ENCODE results near the gene KRT5. TPM values are rescaled to one million over a fixed set of nuclear protein-coding genes. Genes with fewer than 3 reads are reported as not detected.

Gene KRT5
- total RNA-seq, 2 donors from 2014 or later = 0.52 to 2.0 TPM

GRCh38 chr12:52519387-52519703, 849 bp downstream of the KRT5 start:
- Histone ChIP-seq H3K36me3 (replicated peaks in 1 of 2; ENCODE audit: insufficient read depth in 1 of 2, low read depth in 2 of 2) (no peaks in the 10 kb centered on the region), H3K27me3 (no peaks in the 10 kb centered on the region), H3K4me3 (no peak overlapping the region), H3K9me3 (no peaks in the 10 kb centered on the region), H3K27ac (no peak overlapping the region), H3K4me1 (peaks cover 30% of the 10 kb centered on the region)
- intact Hi-C loops (cut with DNase I) = loop anchor here (10.0 kb wide), 1 partner anchor 365 kb away; no protein-coding TSS in a partner anchor
- TF ChIP-seq POLR2A (IDR thresholded peaks at IDR 0.05) = no peak
- no peak for TF ChIP-seq CTCF (IDR thresholded peaks at IDR 0.05)
- WGBS, 2 donors = 85 to 88% methylated on average over 2 to 3 of the region's 3 CpGs
- ATAC-seq (no peak), DNase-seq (no peak)

DNA sequence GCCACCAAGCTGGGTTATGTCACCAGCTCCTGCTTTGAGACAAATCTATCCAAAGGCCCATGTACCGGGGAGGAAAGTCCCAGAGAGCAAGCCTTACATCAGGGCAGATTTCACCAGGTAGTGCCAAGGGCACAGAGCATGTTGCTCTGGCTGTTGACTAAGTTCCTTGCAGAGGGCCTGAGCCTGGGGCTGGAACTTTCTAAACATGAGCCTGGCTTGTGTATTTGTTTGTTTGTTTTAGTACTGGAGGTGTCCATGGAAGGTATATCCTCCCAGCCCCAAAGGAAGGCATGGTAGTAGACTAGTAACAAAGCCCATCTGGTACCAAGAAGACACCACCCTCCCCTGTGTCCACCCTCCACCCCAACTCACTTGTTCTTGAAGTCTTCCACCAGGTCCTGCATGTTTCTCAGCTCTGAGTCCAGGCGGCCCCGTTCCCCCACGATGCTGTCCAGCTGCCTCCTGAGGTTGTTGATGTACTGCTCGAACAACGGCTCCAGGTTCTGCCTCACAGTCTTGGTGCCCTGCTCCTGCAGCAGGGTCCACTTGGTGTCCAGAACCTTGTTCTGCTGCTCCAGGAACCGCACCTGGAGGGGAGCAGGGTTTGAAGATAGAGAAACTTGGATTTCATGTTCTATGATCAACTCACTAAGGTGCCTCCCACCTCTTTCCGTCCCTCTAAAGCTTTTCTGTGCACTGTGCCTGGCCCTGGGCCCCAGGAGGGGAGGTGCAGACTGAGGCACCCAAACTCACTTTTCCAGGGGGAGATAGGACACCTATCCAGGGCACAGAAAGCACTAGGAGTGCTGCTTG, 1.4 kb downstream of the KRT5 start:
- H3K27me3 ChIP-seq = no peaks in the 10 kb centered on the region
- no peak for DNase-seq
- intact Hi-C loops (cut with DNase I) = loop anchor here (10.0 kb wide), 1 partner anchor 364 kb away; no protein-coding TSS in a partner anchor
- H3K9me3 ChIP-seq = no peaks in the 10 kb centered on the region
- TF ChIP-seq POLR2A (IDR thresholded peaks at IDR 0.05) (no peak), CTCF (IDR thresholded peaks at IDR 0.05) (no peak)
- WGBS, 2 donors = 83 to 84% methylated on average over 8 of the region's 8 CpGs
- H3K27ac ChIP-seq = no peak overlapping the region
- H3K4me1 ChIP-seq = peaks cover 30% of the 10 kb centered on the region
- no peaks in the 10 kb centered on the region for H3K36me3 ChIP-seq (replicated peaks in 1 of 2; ENCODE audit: insufficient read depth in 1 of 2, low read depth in 2 of 2)
- ATAC-seq = no peak
- no peak overlapping the region for H3K4me3 ChIP-seq

DNA sequence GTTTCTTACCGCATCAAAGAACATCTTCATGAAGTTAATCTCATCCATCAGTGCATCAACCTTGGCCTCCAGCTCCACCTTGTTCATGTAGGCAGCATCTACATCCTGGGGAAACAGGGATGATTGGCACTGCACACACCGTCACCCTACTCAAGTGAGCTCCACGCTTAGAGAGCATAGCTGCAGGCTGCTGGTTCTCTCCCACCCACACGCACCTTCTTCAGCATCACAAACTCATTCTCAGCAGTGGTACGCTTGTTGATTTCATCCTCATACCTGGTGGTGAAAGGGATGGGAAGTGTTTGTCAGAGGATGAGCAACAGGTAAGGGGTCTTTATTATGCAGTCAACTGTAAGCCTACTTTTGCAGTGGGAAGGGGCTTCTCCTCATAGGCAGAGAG, 2.3 kb downstream of the KRT5 start:
- Histone ChIP-seq H3K4me3 (no peak overlapping the region), H3K27me3 (no peaks in the 10 kb centered on the region), H3K4me1 (peaks cover 25% of the 10 kb centered on the region), H3K27ac (no peak overlapping the region), H3K36me3 (replicated peaks in 1 of 2; ENCODE audit: insufficient read depth in 1 of 2, low read depth in 2 of 2) (no peaks in the 10 kb centered on the region), H3K9me3 (no peaks in the 10 kb centered on the region)
- ATAC-seq (no peak), DNase-seq (no peak)
- no peak for TF ChIP-seq POLR2A (IDR thresholded peaks at IDR 0.05)
- TF ChIP-seq CTCF (IDR thresholded peaks at IDR 0.05) = no peak
- intact Hi-C loops (cut with DNase I) = loop anchor here (10.0 kb wide), 1 partner anchor 363 kb away; no protein-coding TSS in a partner anchor
- WGBS, 2 donors = 89 to 100% methylated on average over 5 of the region's 5 CpGs

DNA sequence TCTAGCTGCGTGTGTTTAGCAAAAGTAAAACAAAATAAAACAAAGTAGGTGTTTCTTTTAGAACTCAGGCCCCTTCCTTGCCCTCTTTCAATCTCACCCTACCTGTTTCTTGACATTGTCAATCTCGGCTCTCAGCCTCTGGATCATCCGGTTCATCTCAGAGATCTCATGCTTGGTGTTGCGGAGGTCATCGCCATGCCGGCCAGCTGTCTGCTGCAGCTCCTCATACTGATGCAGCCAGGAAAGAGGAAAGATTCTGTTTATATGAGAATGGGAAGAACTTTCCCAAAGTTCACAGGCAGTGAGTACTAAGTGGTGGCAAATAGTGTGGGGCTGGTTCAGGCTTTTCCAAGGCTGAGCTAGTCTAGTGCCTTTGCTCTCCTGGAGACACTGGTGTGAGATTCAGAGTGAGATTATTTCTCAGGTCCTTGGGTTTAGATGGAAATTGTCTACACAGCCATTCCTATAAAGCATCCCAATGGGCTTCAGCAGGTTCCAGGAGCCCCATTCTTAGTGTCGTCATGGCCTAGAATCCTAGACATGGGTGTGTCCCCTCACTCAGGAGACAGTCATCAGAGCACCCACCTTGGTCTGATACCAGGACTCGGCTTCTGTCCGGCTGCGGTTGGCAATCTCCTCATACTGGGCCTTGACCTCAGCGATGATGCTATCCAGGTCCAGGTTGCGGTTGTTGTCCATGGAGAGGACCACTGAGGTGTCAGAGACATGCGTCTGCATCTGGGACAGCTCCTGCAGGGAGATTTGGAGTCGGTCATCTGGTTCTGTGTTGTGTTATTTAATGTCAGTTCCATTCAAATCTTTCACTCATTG, 3.0 kb downstream of the KRT5 start:
- WGBS, 2 donors = 89 to 94% methylated on average over 13 to 14 of the region's 14 CpGs
- no peak for ATAC-seq
- no peak for DNase-seq
- no peak for TF ChIP-seq CTCF (IDR thresholded peaks at IDR 0.05)
- TF ChIP-seq POLR2A (IDR thresholded peaks at IDR 0.05) = no peak
- intact Hi-C loops (cut with DNase I) = loop anchor here (10.0 kb wide), 1 partner anchor 362 kb away; no protein-coding TSS in a partner anchor
- Histone ChIP-seq H3K27me3 (no peaks in the 10 kb centered on the region), H3K9me3 (no peaks in the 10 kb centered on the region), H3K4me3 (no peak overlapping the region), H3K27ac (no peak overlapping the region), H3K4me1 (peaks cover 18% of the 10 kb centered on the region), H3K36me3 (replicated peaks in 1 of 2; ENCODE audit: insufficient read depth in 1 of 2, low read depth in 2 of 2) (no peaks in the 10 kb centered on the region)

Measured in body of pancreas (tissue), 4 donors.